Limb (tissue), 2 donors: ENCODE measurements around the gene LHX1.

Source experiments
- DNase-seq, 2 donors: peaks; one replicate each; pipeline ENCODE4 v3.0.0-alpha.2; 2016; ENCODE audit errors: extremely low spot score in 2 of 2

LHX1 gene

GRCh38 chr17:36921095-36921851 is 16.0 kb upstream of the LHX1 start:
- no peak for DNase-seq

- no peak for DNase-seq
These were observed 15.1 kb upstream of the LHX1 start for GRCh38 chr17:36922175-36922574.

- no peak for DNase-seq
These were observed 13.5 kb upstream of the LHX1 start for GRCh38 chr17:36923814-36924221.

GRCh38 chr17:36926226-36926625 is 11.0 kb upstream of the LHX1 start:
- DNase-seq = no peak

GRCh38 chr17:36926701-36927100 is 10.6 kb upstream of the LHX1 start:
- DNase-seq = no peak

DNA sequence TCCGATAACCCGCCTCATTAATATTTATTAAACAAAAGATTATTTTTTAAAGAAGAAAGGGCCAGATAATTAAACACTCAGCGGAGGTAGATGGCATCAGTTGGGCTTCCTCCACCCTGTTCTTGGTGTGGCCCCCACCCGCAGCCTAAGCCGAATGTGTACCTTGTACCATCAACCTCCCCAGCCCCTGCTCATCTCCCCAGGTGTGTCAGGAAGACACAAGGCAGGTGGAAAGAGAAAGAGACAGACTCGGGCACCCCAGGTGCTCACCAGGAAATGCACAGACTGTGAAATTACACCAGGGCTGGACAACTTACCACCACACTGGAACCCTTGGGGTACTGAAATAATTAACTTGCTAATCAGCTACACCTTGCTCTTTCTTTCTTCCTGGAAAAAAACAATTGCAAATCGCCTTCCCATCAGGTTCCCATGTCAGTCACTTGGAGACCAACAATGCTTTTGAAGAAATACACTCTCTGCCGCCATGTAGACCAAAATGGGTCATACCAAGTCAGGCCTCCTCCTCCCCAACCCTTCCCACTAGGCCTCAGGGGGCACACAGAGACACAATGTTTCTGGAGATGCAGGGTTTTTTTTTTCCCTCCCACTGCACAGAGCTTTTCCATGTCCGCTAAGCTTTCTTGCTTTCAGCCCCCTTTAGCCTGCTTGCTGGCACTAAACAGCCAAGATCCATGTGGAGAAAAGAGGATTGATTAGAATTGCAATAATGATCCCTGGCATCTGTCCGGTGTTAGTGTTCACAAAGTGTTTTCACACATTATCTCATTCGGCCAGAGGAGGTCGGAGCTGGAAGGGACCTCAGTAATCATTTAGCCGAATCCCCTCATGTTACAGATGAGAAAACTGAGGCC is 8.6 kb upstream of the LHX1 start:
- DNase-seq = no peak

GRCh38 chr17:36929851-36930582 is 7.3 kb upstream of the LHX1 start:
- no peak for DNase-seq

DNA sequence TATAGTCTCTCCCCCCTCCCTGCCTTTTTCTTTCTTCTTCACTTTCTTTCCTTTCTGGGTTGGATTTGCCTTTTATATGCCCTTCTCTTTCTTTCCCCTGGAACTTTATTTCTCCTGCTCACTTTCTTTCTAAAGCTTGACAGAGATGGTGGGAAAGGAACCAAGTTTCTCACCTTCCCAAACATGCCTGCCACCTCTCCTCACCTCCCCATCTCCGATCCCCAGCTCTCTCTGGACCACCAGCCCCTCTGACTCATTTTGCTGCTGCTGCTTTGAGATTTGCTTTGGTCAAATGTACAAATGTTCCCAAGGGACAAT is 6.7 kb upstream of the LHX1 start:
- DNase-seq = no peak

- no peak for DNase-seq
These were observed 6.1 kb upstream of the LHX1 start for GRCh38 chr17:36931096-36931696.

DNA sequence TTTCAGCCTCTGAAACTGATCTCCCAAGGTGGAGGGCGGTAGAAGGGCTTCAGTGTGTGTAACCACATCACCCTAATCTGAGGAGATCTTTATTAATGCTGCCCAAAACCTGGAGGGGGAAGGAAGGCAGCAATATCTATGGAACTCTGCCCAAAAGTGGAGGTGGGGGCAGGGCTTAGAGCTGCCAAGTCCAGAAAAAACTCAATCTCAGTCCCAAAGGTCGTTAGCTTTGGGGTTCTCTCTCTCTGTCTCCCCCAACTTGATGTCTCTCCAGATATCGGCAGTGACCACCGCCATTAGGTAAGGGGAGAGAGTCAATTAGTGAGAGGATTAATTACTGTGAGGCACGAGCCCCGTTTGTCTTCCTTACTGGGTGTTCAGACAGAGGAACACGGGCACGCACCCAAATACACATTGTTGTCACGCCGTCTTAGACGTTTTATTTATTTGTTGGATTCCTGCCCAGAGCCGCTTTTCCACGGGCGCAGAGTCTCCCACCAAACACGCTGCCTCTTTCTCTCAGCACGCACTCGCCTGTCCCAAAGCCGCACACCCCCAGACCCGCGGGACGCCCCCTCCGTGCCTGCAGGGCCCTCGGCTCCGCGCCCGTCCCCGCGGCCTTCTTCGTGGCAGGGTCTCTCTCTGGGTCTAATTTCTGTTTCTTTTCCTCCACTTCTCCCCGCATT is 5.4 kb upstream of the LHX1 start:
- peak in 1 of 2 donors; percentile 55 for DNase-seq

DNA sequence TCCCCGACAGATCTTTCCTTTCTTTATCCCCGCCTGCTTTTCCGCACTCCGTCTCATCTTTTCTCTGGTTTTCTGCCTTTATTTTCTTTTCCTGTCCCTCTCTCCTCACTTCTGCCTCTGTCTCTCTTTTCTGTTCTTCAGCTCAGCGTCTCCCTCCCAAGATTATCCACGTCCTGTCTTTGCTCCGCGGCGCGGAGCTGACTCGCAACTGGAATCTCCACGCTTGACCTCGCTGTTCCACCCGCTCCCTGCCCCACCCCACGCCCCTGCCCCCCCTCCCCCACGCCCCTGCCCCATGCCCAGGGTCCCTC is 4.9 kb upstream of the LHX1 start:
- DNase-seq = no peak

- DNase-seq = no peak
These were observed 4.4 kb upstream of the LHX1 start for GRCh38 chr17:36932694-36933511.

DNA sequence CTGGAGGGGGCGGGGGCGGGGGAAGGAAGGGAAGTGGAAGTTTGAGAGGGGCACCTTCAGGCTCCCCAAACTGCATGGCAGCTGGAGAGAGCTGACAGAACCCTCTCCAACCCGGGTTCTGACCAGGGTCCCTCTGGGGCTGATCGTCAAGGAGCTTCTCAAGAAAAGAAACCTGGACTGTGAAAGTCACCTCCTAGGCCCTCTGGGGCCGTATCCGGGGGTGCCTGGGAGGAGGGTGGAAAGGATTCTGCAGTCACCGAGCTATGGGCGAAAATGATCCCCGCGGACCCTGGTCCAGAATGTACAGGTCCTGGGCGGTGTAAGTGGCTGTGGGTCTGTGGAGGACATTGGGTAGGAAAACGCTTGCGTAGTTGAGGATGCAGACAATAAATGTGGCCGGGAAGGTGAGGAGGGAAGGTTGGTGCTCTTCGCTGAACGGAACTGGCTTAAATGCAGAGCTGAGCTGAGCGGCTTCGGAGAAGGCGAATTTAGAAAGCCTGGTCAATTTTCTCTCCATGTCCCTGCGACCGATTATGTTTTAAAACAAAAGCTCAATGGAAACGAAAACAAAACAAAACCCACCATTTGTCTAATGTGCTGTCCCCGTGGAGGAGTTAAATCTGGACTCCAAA is 3.6 kb upstream of the LHX1 start:
- DNase-seq = no peak

GRCh38 chr17:36934144-36934691 is 3.1 kb upstream of the LHX1 start:
- no peak for DNase-seq

GRCh38 chr17:36934692-36935630 is 2.3 kb upstream of the LHX1 start:
- DNase-seq = peak in 1 of 2 donors; percentile 60

- peak in 1 of 2 donors; percentile 56 for DNase-seq
These were observed 1.4 kb upstream of the LHX1 start for GRCh38 chr17:36935671-36936454.

DNA sequence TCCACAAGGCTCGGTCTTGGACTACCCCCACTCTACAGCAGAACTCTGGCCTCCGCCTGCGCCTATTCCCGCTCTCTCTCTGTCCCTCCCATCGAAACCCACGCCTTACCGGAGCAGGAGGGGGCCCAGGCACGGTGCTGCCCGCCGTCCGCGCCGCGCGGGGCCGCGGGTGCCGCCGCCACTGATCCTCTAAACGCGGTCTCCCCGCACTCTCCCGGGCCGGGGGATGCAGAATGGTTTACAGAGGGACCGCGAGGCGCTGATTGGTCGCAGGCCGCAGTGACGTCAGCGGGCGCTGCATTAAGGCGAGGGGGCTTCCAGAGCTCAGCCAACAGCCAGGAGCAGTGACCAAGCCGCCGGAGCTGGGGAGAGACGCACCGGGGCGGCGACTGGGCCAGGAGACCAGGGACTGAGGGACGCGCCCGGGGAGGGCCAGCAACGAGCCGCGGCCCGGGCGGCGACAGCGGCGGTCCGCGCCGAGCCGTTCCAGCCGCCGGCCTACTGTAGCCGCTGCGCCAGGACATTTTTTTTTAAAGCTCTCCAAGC is 747 bp upstream of the LHX1 start:
- peak in 1 of 2 donors; percentile 81 for DNase-seq
